ENCODE results near the gene TMEM212. TPM values are rescaled to one million over a fixed set of nuclear protein-coding genes. Genes with fewer than 3 reads are reported as not detected.

Gene TMEM212
- polyA plus RNA-seq, 2 of the 4 experiments (the other 2 are of a cell fraction): not detected

- FAIRE-seq (no peak), DNase-seq (ENCODE audit: low read depth in 1 of 2, low spot score in 1 of 2) (peak; percentile 79 to 83), ATAC-seq (peak; percentile 80 to 87)
- POLR2A ChIA-PET: interaction anchor here (0.6 to 2.1 kb wide), 6 partner anchors 15 to 231 kb away, joined by 3 to 10 read pairs (median 4); no protein-coding TSS in a partner anchor
- H3K9me3 ChIP-seq: no peaks in the 10 kb centered on the region
- peak within 1 kb of the TSS; percentile 94 to 95 for H3K27ac ChIP-seq
- H3K4me2 ChIP-seq: peak within 1 kb of the TSS; percentile 92
- TF ChIP-seq BCL3 (IDR thresholded peaks at IDR 0.05): 0 out of 3 replicates have a peak, but pooled peaks have one; percentile 42
- TF ChIP-seq POLR2A (IDR thresholded peaks at IDR 0.05; ENCODE audit: low read length): peak; percentile 25
- TF ChIP-seq EHF (CRISPR knock-in tag; IDR thresholded peaks at IDR 0.05): no peak
- no peak for TF ChIP-seq ZC3H11A (IDR thresholded peaks at IDR 0.05)
- TF ChIP-seq JUN (IDR thresholded peaks at IDR 0.05): peak in 1 of 2 experiments; percentile 61; a peak in 3 of 5 replicates
- no peak for TF ChIP-seq MAFK (IDR thresholded peaks at IDR 0.05; ENCODE audit: partially characterized antibody)
- TF ChIP-seq MAX (IDR thresholded peaks at IDR 0.05): peak; percentile 77
- no peak for TF ChIP-seq POLR2AphosphoS2 (conservative IDR thresholded peaks at IDR 0.05; ENCODE audit: low read length)
- TF ChIP-seq JUNB (IDR thresholded peaks at IDR 0.05): no peak
- TF ChIP-seq FOSL2 (IDR thresholded peaks at IDR 0.05): no peak
- no peak for TF ChIP-seq FOSL2 (CRISPR knock-in tag; IDR thresholded peaks at IDR 0.05)
- peak; percentile 77; the same call in 1 of the 2 replicates for TF ChIP-seq E2F6 (IDR thresholded peaks at IDR 0.05; ENCODE audit: borderline replicate concordance, low read depth)
- TF ChIP-seq MYC (IDR thresholded peaks at IDR 0.05; ENCODE audit: borderline replicate concordance, low read length): no peak
- WGBS (ENCODE audit: missing lambda C conversion rate): 0% methylated on average over 6 of the region's 78 CpGs
- CTCF ChIA-PET: interaction anchor here (0.6 to 1.9 kb wide), 7 partner anchors 19 to 334 kb away, joined by 3 to 11 read pairs (median 3); no protein-coding TSS in a partner anchor
- peak within 1 kb of the TSS; percentile 73 for H3K4me3 ChIP-seq
- peaks cover 56% of the 10 kb centered on the region for H3K4me1 ChIP-seq
These were observed 33.1 kb upstream of the TMEM212 start, which contains the start of gene PLD1 for GRCh38 chr3:171809861-171810628. TSS of gene PLD1 (minus strand) at chr3:171810483. CDS start at chr3:171738051, 72,432 bp downstream.

- no peak for ATAC-seq
- TF ChIP-seq POLR2A (IDR thresholded peaks at IDR 0.05; ENCODE audit: low read length) (peak; percentile 63), FOSB (CRISPR knock-in tag; IDR thresholded peaks at IDR 0.05) (0 out of 2 replicates have a peak, but pooled peaks have one; percentile 19), HOXA7 (CRISPR knock-in tag; IDR thresholded peaks at IDR 0.05) (no peak)
- H3K27ac ChIP-seq: peak overlapping the region; percentile 94 to 95
- POLR2A ChIA-PET: interaction anchor here (0.7 to 2.1 kb wide), 6 partner anchors 14 to 231 kb away, joined by 3 to 10 read pairs (median 4); no protein-coding TSS in a partner anchor
- H3K4me1 ChIP-seq: peaks cover 48% of the 10 kb centered on the region
- DNase-seq (ENCODE audit: low read depth in 1 of 2, low spot score in 1 of 2): no peak
- WGBS (ENCODE audit: missing lambda C conversion rate): 21% methylated on average over 21 of the region's 22 CpGs
- H3K4me2 ChIP-seq: peak overlapping the region; percentile 92
- CTCF ChIA-PET: interaction anchor here (0.9 to 1.9 kb wide), 5 partner anchors 19 to 230 kb away, joined by 3 to 11 read pairs (median 3); no protein-coding TSS in a partner anchor
- H3K4me3 ChIP-seq: peak overlapping the region; percentile 73
- no peak for FAIRE-seq
- H3K9me3 ChIP-seq: 0 out of 3 replicates have a peak, but pooled peaks cover 3% of the 10 kb centered on the region
These were observed 32.4 kb upstream of the TMEM212 start for GRCh38 chr3:171810629-171811294.

- peak overlapping the region; percentile 73 for H3K4me3 ChIP-seq
- CTCF ChIA-PET: interaction anchor here (1.0 to 1.6 kb wide), 2 partner anchors 18 to 21 kb away, joined by 3 to 10 read pairs; no protein-coding TSS in a partner anchor
- DNase-seq (ENCODE audit: low read depth in 1 of 2, low spot score in 1 of 2) (peak; percentile 75 to 90), FAIRE-seq (no peak), ATAC-seq (peak; percentile 36 to 65)
- 0 out of 3 replicates have a peak, but pooled peaks cover 3% of the 10 kb centered on the region for H3K9me3 ChIP-seq
- 18% methylated on average over 4 of the region's 4 CpGs for WGBS (ENCODE audit: missing lambda C conversion rate)
- peak overlapping the region; percentile 94 to 95 for H3K27ac ChIP-seq
- H3K4me1 ChIP-seq: peaks cover 49% of the 10 kb centered on the region
- peak overlapping the region; percentile 92 for H3K4me2 ChIP-seq
- POLR2A ChIA-PET: interaction anchor here (0.7 to 2.1 kb wide), 4 partner anchors 14 to 231 kb away, joined by 3 to 5 read pairs (median 4); no protein-coding TSS in a partner anchor
- TF ChIP-seq HOXB13 (CRISPR knock-in tag; IDR thresholded peaks at IDR 0.05; ENCODE audit: low read depth): no peak
- TF ChIP-seq PHF8 (IDR thresholded peaks at IDR 0.05; ENCODE audit: borderline replicate concordance, low read depth): no peak
- no peak for TF ChIP-seq TP53 (CRISPR knock-in tag; IDR thresholded peaks at IDR 0.05)
- TF ChIP-seq HEYL (CRISPR knock-in tag; IDR thresholded peaks at IDR 0.05): 0 out of 2 replicates have a peak, but pooled peaks have one; percentile 64
- peak; percentile 93 for TF ChIP-seq GATA3 (IDR thresholded peaks at IDR 0.05; ENCODE audit: borderline replicate concordance)
- TF ChIP-seq NR3C1 (IDR thresholded peaks at IDR 0.05): no peak
- no peak for TF ChIP-seq ATOH8 (CRISPR knock-in tag; IDR thresholded peaks at IDR 0.05; ENCODE audit: low read depth)
- peak; percentile 51 to 76; a peak in 3 of 5 replicates for TF ChIP-seq JUN (IDR thresholded peaks at IDR 0.05)
- TF ChIP-seq USF2 (IDR thresholded peaks at IDR 0.05): peak; percentile 12; the same call in 1 of the 2 replicates
- TF ChIP-seq HES2 (IDR thresholded peaks at IDR 0.05): peak; percentile 58; the same call in 1 of the 2 replicates
- peak; percentile 66; the same call in 1 of the 2 replicates for TF ChIP-seq MYC (IDR thresholded peaks at IDR 0.05; ENCODE audit: borderline replicate concordance, low read length)
- TF ChIP-seq E2F6 (IDR thresholded peaks at IDR 0.05; ENCODE audit: borderline replicate concordance, low read depth): no peak
- TF ChIP-seq FOSB (CRISPR knock-in tag; IDR thresholded peaks at IDR 0.05): no peak
- no peak for TF ChIP-seq HDAC2 (IDR thresholded peaks at IDR 0.05)
These were observed 31.7 kb upstream of the TMEM212 start for GRCh38 chr3:171811295-171811912.

Data from A549 (cell line).